Endometrial microvascular endothelial cells (primary cell): ENCODE data around the gene MS4A4E. TPM values are rescaled to one million over a fixed set of nuclear protein-coding genes. Genes with fewer than 3 reads are reported as not detected.
"Not testable (repeated sequence)": the region's sequence is repeated elsewhere in the genome, so short reads cannot be mapped to it uniquely, and the experiment has no call there.

Experiments used
- in situ Hi-C: cut with HindIII; loops from 2 replicates; pipeline ENCODE4 v1.10.0; 2017; ENCODE audit warnings: low sequenced_read_pairs, low pct_unique_long_range_greater_than_20kb; ENCODE audit errors: inconsistent ontology term
- total RNA-seq: library from RNA; depleted of rRNA; stranded (reverse); fragments of >200 nt; gene quantifications from one replicate; pipeline ENCODE4 v1.2.3, GENCODE V29; 2015; ENCODE audit errors: inconsistent ontology term

Gene MS4A4E
- not detected for total RNA-seq

DNA sequence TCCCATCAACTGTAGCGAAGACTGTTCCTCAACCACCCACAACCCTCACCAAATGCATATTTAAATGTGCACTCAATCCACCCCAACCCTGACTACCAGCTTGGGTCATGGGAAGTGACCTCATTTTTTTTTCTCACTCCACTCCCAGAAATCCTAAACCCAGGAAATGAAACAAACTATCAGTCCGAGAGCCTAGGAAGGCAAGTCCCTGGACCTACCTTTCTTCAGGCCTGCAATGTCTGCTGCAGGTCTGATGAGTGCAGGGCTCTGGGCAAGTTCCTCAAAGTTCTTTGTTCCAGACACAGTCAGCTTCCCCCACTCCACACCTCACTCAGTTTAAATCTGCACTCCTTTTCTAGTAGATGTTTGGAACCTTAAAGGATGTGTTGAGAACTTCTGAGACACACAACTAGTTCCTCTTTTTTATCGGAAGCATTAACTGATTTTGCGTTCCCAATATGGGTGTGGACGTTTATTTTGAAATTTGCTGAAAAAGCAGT is at the start of gene MS4A4E:
TSS of gene MS4A4E (minus strand) at position 398 of the 500 bp plus-strand sequence. CDS start 13,082 bp downstream, outside the sequence.
- in situ Hi-C loops = no loop called here

DNA sequence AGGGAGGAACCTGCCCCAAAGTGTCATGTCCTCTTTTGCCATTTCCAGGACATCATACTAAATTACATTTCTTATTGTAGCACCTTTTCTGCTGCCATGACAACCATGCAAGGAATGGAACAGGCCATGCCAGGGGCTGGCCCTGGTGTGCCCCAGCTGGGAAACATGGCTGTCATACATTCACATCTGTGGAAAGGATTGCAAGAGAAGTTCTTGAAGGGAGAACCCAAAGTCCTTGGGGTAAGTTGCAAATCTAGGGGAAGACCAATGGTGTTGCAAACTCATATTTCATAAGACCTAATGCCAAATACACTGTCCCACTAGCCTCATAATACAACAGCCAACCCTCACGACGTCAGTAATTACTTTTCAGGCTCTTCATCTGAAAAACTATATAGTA is 49.2 kb upstream of the MS4A4E start:
- in situ Hi-C loops = no loop called here

DNA sequence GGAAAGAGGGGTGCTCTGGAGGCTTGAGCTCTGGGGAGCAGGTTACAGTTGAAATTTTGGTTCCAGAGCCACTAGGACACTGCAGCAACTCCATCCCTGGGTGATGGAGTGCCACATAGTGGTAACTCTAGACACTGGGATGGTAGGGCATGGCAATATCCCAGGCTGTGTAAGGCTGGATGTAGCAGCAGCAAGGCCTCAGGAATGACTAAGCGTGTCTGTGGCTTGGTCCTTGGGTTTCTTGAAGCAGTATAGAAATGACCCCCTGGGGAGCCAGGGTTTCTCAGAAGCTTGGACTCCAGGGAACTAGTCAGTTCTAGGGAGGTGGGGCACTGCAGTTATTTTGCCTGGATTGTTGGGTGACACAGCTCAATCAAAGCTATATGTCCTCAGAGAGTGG is 45.6 kb upstream of the MS4A4E start:
- in situ Hi-C loops = no loop called here

DNA sequence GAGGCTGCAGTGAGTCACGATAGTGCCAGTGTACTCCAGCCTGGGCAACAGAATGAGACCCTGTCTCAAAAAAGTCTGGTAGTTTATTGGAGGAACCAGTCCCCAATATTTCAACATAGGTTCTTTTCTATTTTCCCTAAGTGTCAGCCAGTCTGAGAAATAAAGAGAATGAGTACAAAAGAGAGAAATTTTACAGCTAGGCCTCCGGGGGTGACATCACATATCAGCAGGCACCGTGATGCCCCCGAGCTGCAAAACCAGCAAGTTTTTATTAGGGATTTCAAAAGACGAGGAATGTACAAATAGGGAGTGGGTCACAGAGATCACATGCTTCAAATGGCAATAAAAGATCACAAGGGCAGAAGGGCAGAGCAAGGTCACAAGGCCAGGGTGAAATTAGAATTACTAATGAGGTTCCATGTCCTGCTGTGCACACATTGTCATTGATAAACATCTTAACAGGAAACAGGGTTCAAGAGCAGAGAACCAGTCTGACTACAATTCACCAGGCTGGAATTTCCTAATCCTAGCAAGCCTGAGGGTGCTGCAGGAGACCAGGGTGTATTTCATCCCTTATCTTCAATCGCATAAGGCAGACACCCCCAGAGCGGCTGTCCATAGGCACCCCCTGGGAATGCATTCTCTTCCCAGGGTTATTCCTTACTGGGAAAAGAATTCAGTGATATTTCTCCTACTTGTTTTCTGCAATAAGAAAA is 42.6 kb upstream of the MS4A4E start:
- in situ Hi-C loops = not testable (repeated sequence)

DNA sequence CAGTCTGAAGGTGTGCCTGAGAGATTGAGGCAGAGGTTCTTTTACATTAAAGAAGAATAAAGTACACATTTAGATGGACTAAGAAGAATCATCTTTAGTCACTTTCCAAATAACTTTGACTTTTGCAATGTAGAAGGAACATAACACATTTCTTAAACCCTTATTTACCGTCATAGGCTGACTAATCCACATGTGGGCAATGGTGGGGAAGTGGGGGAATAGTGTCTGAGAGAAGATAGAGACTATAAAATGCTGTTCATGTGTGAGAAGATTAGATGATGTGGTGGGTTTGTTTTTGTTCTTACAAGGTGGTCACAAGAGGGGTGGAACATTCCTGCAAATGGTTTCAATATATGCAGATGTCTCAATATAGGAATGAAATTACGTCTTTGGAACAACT is 39.3 kb upstream of the MS4A4E start:
- in situ Hi-C loops = no loop called here

DNA sequence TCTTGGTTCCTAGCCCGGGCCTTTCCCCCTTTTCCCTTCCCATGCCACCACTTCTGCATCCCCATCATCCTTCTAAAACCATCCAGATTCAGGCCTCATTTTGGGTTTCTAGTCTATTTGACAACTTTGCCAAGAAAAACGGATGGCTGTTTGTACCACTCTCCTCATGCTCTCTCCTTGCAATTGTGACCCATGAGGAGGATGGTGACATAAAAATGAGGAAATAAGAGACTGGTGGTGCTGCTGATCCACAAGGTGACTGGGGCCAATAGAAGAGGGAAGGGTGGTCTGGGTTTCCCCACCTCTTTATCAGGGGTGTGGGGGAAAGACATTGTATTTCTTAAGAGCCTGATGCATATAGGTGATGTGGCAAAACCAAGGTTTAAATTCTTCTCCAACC is 38.5 kb upstream of the MS4A4E start:
- in situ Hi-C loops = no loop called here

DNA sequence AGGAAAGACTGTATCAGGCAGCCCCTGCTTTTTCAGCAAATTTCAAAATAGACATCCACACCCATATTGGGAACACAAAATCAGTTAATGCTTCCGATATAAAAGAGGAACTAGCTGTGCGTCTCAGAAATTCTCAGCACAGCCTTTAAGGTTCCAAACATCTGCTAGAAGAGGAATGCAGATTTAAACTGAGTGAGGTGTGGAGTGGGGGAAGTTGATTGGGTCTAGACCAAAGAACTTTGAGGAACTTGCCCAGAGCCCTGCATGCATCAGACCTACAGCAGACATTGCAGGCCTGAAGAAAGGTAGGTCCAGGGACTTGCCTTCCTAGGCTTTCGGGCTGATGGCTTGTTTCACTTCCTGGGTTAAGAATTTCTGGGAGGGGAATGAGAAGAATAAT is 37.5 kb upstream of the MS4A4E start, which contains the start of gene MS4A4A:
TSS of gene MS4A4A (plus strand) at position 255 of the 400 bp plus-strand sequence. CDS start at position 265, 10 bp downstream.
- in situ Hi-C loops = no loop called here

DNA sequence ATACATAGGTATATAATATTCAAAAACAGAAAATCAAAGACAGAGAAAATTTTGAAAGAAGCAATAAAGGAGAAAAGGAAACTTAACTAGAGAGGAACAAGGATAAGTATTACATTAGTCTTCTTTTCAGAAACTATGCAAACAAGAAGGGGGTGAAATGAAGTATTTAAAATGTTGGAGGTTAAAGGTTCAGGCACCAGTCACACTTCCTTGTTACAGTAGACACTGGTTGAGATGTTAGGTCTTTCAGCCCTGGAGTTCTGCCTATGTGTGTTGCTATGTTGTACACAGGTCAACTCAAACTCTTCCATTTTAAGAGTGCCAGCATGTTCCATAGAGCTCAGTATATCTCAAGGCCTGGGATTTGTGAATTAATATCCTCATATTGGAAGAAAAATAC is 31.5 kb upstream of the MS4A4E start:
- in situ Hi-C loops = no loop called here

DNA sequence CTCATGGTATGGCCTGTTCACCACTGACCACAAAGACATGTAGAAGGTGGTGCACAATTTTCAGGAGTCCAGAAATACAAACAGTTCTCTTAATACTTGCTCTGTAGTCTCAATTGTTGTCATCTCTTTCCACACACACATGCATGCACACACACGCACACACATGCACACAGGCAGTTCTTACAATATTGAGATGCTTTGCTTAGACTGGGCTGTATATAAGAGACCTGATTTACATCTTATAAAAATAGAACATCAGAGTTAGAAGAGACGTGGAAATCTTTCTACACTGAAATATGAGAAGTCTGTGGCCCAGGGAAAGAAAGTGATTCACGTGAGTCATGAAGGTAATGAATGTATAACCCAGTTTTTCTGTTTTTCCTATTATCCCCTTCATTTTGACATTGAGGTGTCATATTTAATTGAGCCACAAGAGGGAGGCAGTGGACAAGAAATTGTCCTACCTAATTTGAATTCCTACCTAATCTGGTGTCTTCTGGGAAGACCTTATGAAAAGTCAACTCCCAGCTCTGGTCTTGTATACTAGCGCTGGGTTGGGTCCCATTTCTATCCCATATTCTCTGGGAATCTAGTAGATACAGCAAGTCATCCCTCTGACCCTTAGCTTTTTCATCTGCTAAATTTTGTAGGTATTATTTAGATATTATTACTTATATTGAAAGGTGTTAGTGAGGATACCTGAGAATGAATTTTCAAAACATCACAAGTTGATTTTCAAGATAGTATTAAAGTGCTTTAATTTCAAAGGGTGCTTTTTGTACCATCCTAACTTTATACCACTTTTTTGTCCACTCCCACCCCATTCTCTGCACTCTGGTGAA is 22.7 kb upstream of the MS4A4E start:
- in situ Hi-C loops = no loop called here

DNA sequence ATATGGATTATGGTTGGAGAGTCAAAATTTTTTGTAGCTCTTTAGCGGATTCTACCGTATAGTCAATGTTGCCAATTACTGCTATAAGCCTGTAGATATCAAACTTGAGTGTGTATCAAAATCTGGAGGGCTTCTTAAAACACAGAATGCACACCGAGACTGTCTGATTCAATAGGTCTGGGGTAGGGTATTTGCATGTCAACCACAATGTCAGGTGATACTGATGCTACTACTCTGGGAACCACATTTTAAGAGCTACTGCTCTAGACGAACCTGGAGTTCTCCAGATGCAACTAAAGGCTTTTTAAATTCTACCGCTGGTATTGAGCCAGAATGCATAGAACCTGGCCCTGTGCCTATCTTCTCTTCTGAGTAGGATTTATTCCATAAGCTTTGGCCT is 21.7 kb upstream of the MS4A4E start:
- in situ Hi-C loops = no loop called here

DNA sequence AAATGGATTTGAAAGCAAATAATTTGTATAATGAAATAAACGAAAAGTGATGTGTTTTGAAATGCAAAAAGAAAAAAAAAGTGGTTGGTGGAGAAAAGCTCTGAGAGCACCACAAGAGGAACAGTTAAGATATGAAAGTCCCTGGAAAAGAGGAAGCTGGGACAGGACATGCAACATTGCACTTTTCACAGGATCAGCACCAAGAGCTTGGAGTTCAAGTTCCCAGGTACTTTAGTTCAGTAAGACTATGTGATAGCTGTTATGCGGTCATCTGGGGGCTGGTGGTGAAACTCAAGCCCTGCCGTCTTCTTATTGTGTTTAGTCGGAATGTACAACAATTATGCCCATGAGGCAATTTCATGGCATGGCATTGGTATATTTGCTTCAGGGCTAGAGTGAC is 20.5 kb upstream of the MS4A4E start:
- in situ Hi-C loops = no loop called here

DNA sequence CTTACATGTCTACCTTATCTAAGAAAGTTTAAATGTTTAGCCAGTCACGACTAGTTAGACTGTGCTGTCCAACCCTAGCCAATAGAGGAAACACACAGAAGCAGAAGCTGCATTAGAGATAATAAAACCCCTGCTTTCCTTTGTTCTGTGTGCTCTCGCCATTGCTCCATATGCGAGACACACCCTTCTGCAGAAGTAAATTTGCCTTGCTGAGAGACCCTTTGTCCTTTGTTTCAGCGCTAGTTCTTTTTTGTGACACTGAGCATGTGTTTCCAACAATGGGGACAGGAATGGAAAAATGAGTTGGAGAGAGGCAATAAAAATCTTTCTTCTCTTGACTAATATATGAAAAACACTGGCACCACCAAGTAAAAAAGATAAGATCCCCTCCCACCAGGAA is 18.1 kb upstream of the MS4A4E start:
- in situ Hi-C loops = no loop called here

DNA sequence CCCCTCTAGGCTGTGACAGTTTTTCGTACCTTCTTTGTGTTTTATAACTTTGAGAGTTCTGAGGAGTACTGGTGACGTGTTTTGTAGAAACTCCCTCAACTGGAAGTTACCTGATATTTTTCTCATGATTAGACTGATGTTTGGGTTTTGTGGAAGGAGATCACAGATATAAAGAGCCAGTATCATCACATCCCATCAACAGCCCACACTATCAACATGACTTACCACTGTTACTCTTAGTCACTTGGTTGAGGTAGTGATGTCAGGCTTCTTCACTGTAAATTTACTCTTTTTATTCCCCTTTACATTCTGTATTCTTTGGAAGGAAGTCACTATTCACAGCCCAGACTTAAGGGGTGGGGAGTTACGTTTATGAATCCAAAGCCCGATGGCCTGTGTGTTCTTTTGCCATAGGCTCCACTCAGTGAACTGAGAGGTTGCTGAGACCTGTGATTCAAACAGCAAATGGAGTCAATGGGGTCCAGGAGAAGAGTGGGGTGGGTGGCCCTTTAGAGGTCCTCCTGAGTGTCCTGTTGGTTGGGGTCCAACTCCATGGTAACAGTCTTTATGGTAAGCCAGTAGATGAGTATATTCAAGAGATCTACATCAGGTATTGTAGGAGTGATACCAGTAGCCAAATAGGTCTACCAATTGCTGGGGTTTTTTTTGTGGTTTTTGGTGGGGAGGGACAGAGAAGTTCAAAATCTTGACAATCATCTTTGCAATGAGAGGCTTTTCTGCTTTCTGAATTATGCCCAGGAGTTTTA is 15.2 kb upstream of the MS4A4E start:
- in situ Hi-C loops = no loop called here

DNA sequence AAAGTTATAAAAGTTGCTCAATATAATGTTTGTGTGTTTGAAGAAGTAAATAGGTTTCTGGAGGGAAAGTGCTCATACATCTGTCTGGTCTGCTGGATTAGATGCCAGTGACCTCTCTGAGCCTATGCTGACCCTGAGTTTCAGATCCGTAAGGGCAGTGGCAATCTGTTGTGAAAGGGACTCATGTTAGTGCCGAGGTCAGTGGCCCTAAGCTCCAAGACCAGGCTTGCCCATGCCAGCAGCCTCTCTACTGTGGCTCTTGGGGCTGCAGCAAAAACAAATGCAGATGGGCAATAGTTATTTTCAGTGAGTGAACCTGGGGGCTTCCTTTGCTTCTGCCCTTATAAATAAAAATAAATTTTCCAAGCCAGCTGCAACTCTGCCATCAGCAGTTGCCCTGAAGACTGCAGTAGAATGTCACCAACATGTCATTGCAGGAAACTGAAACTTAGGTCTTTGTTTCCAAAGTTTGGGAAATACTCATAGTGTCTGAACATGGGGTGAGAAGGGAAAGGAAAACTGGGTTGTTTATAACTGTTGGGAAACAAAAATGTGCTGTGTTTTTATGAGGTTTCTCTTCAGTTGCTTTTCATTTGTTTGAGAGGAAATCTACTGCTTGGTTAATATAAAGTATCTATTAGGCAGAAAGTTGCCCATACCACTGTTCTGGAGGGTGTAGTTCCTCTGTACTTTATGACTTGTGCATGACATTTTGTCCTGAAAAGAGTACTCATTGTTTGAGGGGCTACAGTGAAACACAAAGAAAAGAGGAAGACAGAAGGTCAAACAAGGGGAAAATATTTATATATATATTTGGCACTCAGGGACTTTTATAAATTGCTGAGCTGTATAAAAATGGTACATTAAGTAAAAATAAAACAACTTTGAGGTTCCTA is 9.5 kb upstream of the MS4A4E start:
- in situ Hi-C loops = no loop called here

DNA sequence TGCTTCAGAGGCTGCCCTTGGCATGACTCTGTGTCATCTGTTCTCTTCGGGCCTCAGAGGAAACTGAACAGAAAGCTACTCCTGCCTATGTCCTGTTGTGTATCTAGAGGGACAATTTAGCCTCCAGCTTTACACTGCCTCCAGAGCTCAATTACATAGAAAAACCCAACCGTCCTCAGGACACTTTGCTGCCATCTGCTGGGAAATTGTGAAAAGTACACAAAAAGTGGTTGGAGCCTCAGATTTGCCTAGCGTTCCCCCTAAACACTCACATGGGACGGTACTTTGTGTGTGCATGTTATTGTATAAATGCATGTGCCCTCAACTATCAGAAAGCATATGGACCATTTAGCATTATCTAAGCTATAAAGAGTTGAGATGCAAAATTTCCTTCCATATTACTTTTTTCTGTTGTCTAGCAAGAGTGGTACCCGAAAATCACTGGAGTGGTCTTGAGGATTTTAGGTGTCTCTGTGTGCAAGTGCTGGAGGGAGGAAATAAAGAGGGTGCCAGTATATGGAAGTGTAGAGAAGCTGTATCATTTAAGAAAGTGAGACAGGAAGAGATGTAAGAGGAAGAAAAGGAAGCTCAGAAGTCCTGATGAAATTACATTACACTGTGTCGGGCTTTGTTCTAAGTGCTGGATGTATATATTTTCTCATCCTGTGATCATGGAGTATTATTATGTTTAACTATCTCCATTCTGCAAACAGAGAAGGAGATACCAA is 8.7 kb upstream of the MS4A4E start:
- in situ Hi-C loops = no loop called here

DNA sequence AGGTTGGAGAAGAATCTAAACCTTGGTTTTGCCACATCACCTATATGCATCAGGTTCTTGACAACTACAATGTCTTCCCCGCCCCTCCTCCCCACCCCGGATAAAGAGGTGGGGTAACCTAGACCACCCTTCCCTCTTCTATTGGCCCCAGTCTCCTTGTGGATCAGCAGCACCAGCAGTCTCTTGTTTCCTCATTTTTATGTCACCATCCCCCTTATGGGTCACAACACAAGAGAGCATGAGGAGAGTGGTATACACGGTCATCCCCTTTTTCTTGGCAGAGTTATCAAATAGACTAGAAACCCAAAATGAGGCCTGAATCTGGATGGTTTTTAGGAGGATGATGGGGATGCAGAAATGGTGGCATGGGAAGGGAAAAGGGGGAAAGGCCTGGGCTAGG is 1.2 kb downstream of the MS4A4E start:
- in situ Hi-C loops = no loop called here

DNA sequence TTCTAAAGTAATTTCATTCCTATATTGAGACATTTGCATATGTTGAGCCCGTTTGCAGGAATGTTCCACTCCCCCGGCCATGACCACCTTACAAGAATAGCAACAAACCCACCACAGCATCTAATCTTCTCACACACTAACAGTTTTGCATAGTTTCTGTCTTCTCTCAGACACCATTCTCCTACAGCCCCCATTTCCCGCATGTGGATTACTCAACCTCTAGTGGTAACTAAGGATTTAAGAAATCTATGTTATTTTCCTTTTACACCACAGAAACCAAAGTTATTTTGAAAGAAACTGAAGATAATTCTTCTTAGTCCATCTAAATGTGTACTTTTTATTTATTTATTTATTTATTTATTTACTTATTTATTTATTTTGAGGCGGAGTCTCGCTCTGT is 2.3 kb downstream of the MS4A4E start:
- in situ Hi-C loops = no loop called here

DNA sequence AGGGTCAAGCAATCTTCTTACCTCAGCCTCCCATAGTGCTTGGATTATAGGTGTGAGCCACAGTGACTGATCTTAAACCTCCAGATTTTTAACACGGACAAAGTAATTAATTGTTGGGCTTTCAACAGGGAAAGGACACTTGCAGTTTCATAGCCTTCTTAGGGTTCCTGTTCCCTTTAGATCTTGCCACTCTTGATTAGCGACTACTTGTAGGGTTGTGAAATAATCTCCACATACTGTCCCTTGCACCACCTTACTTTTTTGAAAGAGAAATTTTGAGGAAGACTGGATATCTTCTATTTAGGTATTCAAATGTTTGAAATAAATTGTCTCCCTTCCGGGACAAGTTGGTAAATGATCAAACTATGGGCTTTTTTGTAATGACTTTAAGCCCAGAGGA is 7.6 kb downstream of the MS4A4E start:
- in situ Hi-C loops = no loop called here
